Transverse colon (tissue), 3 donors: ENCODE results near the gene NSD2.

Experiments
- POLR2A ChIP-seq: fragments of 450-650 bp; IDR thresholded peaks from one replicate; pipeline ENCODE4 v1.6.1; 2016; ENCODE audit warnings: antibody characterized with exemption, mild to moderate bottlenecking, moderate library complexity
- POLR2AphosphoS5 ChIP-seq, 3 donors: sonication (generic); formaldehyde crosslinking; IDR thresholded peaks; one replicate each; pipeline ENCODE4 v1.6.1; 2016; ENCODE audit warnings: antibody characterized with exemption in 3 of 3

DNA sequence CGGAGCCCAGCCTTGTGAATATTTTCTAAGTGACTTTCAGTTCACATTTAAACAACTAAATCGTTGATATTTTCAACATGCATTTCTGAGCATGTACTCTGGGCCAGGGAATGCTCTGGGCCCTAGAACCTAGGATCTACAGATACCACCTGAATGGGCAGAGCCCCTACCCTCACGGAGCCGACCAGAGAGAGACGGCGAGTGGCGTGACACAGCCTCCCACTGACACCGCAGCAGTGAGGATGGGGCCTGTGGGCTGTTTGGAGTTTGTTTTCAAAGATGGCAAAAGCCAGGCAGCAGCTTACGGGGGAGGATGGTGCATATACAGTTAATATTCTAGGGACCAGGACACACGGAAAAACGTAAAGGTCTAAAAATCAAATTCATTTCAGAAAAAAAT lies 119.9 kb downstream of the NSD2 start:
- TF ChIP-seq POLR2A = no peak
- no peak for TF ChIP-seq POLR2AphosphoS5 (IDR thresholded peaks at IDR 0.05)
